GM18505 (cell line): ENCODE measurements around the gene SPINK4.

Source experiments
- ATAC-seq: cut with Tn5 transposase; IDR thresholded peaks from one replicate; pipeline ENCODE4 v1.9.1; 2021; ENCODE audit not compliant: unreplicated experiment
- POLR2A ChIP-seq: IDR thresholded peaks from 4 replicates; pipeline ENCODE4 v1.6.1; 2011; ENCODE audit warnings: borderline replicate concordance; ENCODE audit not compliant: insufficient read depth, insufficient read length; ENCODE audit errors: extremely low read depth

SPINK4 gene

GRCh38 chr9:33295571-33295970 is 55.6 kb downstream of the SPINK4 start:
- peak; percentile 27 for ATAC-seq

GRCh38 chr9:33297432-33297831 is 57.5 kb downstream of the SPINK4 start:
- TF ChIP-seq POLR2A: no peak
- ATAC-seq: peak; percentile 93

More at GRCh38 chr9:33295571-33295970, 55.6 kb downstream of the SPINK4 start:
- TF ChIP-seq POLR2A: no peak
